Measurements from ENCODE around the gene PSMB3.
A peak's percentile ranks its signal among the peaks of the same experiment; 100 is the strongest.

PSMB3 gene

DNA sequence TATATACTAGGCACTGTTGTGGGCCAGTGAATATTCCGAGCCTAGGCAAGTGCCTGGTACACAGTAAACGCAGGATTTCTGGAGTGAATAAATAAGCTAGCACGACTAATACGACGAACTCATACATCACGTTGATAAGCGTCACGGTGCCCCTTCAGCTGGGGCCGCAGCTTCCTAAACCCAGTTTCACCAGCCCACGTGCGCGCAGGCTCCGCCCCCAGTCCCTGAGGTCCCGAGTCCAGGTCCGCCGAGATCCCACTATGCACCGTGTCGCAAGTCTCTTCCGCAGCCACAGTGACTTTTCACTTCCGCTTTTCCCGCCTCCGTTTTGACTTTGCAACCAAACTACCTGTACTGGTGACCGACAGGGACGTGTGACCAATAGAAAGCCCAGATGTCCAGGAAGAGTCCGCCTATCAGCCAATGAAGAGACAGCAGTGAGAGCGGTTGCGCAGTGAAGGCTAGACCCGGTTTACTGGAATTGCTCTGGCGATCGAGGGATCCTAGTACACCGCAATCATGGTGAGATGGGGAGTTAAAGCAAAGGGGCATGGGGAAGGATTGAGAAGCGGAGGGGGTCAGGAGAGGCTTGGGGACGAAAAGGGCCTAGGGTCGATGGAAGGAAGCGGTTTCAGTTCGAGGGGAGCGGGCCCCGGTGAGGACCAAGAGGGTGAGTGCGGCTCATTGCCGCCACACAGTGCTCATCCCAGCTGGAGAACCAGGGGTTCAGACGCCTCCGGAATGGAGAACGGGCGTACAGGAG, at the start of gene PSMB3:
TSS of gene PSMB3 (plus strand) at position 434 of the 763 bp plus-strand sequence. CDS start at position 520, 86 bp downstream.
- Histone ChIP-seq H3K36me3 (ENCODE audit: control insufficient read depth, insufficient read depth, low read length) (peaks cover 25% of the 10 kb centered on the region), H3K4me1 (ENCODE audit: control insufficient read depth, insufficient read depth, low read length) (0 out of 2 replicates have a peak, but pooled peaks cover 4% of the 10 kb centered on the region), H3K4me3 (ENCODE audit: low read depth, low read length) (peak within 1 kb of the TSS; percentile 87), H3K27ac (ENCODE audit: low read depth, low read length) (peak within 1 kb of the TSS; percentile 36; the same call in 1 of the 2 replicates), H3K27me3 (ENCODE audit: control insufficient read depth, insufficient read depth, low read length) (peaks cover 8% of the 10 kb centered on the region), H3K9me3 (ENCODE audit: control insufficient read depth, insufficient read depth, low read depth, low read length) (no peaks in the 10 kb centered on the region), H3K9ac (ENCODE audit: low read length) (peak within 1 kb of the TSS; percentile 90)

- Histone ChIP-seq H3K9me3 (ENCODE audit: control insufficient read depth, insufficient read depth, low read depth, low read length) (no peaks in the 10 kb centered on the region), H3K9ac (ENCODE audit: low read length) (peak overlapping the region; percentile 76), H3K27me3 (ENCODE audit: control insufficient read depth, insufficient read depth, low read length) (peaks cover 72% of the 10 kb centered on the region), H3K36me3 (ENCODE audit: control insufficient read depth, insufficient read depth, low read length) (0 out of 2 replicates have a peak, but pooled peaks cover 3% of the 10 kb centered on the region), H3K4me1 (ENCODE audit: control insufficient read depth, insufficient read depth, low read length) (peaks cover 44% of the 10 kb centered on the region), H3K4me3 (ENCODE audit: low read depth, low read length) (peak overlapping the region; percentile 70), H3K27ac (ENCODE audit: low read depth, low read length) (peak overlapping the region; percentile 45; the same call in 1 of the 2 replicates)
These were observed 49.4 kb upstream of the PSMB3 start for GRCh38 chr17:38702916-38703741.

- H3K27me3 ChIP-seq (ENCODE audit: control insufficient read depth, insufficient read depth, low read length): peaks cover 69% of the 10 kb centered on the region
- H3K27ac ChIP-seq (ENCODE audit: low read depth, low read length): peak overlapping the region; percentile 67; the same call in 1 of the 2 replicates
- H3K36me3 ChIP-seq (ENCODE audit: control insufficient read depth, insufficient read depth, low read length): peaks cover 4% of the 10 kb centered on the region; the same call in 1 of the 2 replicates
- H3K4me3 ChIP-seq (ENCODE audit: low read depth, low read length): peak overlapping the region; percentile 70
- H3K9ac ChIP-seq (ENCODE audit: low read length): peak overlapping the region; percentile 88
- H3K9me3 ChIP-seq (ENCODE audit: control insufficient read depth, insufficient read depth, low read depth, low read length): no peaks in the 10 kb centered on the region
- peaks cover 44% of the 10 kb centered on the region for H3K4me1 ChIP-seq (ENCODE audit: control insufficient read depth, insufficient read depth, low read length)
These were observed 48.6 kb upstream of the PSMB3 start for GRCh38 chr17:38703742-38704605.

DNA sequence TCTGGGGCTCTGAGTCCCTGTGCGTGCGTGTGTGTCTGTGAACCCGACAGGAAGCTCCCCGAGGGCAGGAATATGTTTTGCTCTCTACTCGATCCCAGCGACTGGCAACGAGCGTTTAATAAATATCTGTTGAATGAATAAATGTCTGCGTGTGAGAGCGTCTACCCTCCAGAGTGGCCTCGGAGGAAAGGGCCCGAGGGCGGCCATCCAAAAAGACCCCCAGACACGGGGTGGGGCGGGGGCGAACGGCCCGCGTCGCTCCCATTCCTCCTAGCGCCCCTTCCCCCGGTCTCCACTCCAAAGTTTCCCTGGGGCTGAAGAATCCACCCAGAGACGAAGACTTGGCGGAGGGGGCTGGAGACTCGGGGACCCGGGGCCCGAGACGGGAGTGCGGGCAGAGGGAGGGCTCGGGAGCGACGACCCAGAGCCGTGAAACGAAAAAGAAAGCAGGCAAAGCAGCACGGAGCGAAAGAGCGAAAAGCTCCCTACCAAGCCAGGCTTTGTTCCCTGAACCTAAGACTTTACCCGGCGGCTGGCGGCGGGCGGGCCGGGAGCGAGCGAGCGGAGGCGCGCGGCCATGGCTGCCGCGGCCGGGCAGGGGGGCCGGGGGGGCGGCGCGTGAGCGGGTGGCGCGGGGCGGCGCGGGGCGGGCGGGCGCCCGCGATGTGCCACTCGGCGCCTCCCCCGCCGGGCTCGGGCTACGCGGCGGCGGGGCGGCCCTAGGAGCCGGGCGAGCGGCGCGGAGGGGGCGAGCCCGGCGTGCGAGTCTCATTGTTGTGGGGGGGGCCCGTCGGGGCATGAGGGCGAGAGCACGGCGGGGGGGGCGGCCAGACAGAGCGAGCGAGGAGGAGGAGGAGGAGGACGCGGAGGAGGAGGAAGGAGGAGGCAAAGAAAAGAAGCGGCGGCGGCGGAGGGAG, 47.7 kb upstream of the PSMB3 start, which contains the start of gene MLLT6:
TSS of gene MLLT6 (plus strand) at position 668 of the 917 bp plus-strand sequence. CDS start 360 bp downstream, outside the sequence.
- peaks cover 44% of the 10 kb centered on the region for H3K4me1 ChIP-seq (ENCODE audit: control insufficient read depth, insufficient read depth, low read length)
- peaks cover 62% of the 10 kb centered on the region for H3K27me3 ChIP-seq (ENCODE audit: control insufficient read depth, insufficient read depth, low read length)
- peak within 1 kb of the TSS; percentile 88 for H3K9ac ChIP-seq (ENCODE audit: low read length)
- H3K27ac ChIP-seq (ENCODE audit: low read depth, low read length): peak within 1 kb of the TSS; percentile 67; the same call in 1 of the 2 replicates
- peak within 1 kb of the TSS; percentile 79 for H3K4me3 ChIP-seq (ENCODE audit: low read depth, low read length)
- H3K9me3 ChIP-seq (ENCODE audit: control insufficient read depth, insufficient read depth, low read depth, low read length): no peaks in the 10 kb centered on the region
- H3K36me3 ChIP-seq (ENCODE audit: control insufficient read depth, insufficient read depth, low read length): peaks cover 12% of the 10 kb centered on the region; the same call in 1 of the 2 replicates

DNA sequence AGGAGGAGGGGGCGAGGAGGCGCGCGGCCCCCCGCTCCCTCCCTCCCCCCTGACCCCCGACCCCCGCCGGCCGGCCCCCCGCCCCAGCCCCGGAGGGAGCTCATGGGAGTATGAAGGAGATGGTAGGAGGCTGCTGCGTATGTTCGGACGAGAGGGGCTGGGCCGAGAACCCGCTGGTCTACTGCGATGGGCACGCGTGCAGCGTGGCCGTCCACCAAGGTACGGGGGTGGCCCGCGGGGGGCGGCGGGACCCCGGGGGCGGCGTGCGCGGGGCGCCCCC, 47.1 kb upstream of the PSMB3 start:
- H3K4me3 ChIP-seq (ENCODE audit: low read depth, low read length): peak overlapping the region; percentile 79
- H3K27me3 ChIP-seq (ENCODE audit: control insufficient read depth, insufficient read depth, low read length): peaks cover 57% of the 10 kb centered on the region
- H3K4me1 ChIP-seq (ENCODE audit: control insufficient read depth, insufficient read depth, low read length): peaks cover 44% of the 10 kb centered on the region
- H3K9me3 ChIP-seq (ENCODE audit: control insufficient read depth, insufficient read depth, low read depth, low read length): no peaks in the 10 kb centered on the region
- H3K27ac ChIP-seq (ENCODE audit: low read depth, low read length): no peak overlapping the region
- peaks cover 12% of the 10 kb centered on the region; the same call in 1 of the 2 replicates for H3K36me3 ChIP-seq (ENCODE audit: control insufficient read depth, insufficient read depth, low read length)
- H3K9ac ChIP-seq (ENCODE audit: low read length): no peak overlapping the region

- Histone ChIP-seq H3K27me3 (ENCODE audit: control insufficient read depth, insufficient read depth, low read length) (peaks cover 52% of the 10 kb centered on the region), H3K4me1 (ENCODE audit: control insufficient read depth, insufficient read depth, low read length) (peaks cover 44% of the 10 kb centered on the region), H3K9me3 (ENCODE audit: control insufficient read depth, insufficient read depth, low read depth, low read length) (no peaks in the 10 kb centered on the region), H3K27ac (ENCODE audit: low read depth, low read length) (peak overlapping the region; percentile 6; the same call in 1 of the 2 replicates), H3K4me3 (ENCODE audit: low read depth, low read length) (peak overlapping the region; percentile 79), H3K9ac (ENCODE audit: low read length) (peak overlapping the region; percentile 65), H3K36me3 (ENCODE audit: control insufficient read depth, insufficient read depth, low read length) (peaks cover 12% of the 10 kb centered on the region; the same call in 1 of the 2 replicates)
These were observed 46.6 kb upstream of the PSMB3 start for GRCh38 chr17:38705803-38706504.

DNA sequence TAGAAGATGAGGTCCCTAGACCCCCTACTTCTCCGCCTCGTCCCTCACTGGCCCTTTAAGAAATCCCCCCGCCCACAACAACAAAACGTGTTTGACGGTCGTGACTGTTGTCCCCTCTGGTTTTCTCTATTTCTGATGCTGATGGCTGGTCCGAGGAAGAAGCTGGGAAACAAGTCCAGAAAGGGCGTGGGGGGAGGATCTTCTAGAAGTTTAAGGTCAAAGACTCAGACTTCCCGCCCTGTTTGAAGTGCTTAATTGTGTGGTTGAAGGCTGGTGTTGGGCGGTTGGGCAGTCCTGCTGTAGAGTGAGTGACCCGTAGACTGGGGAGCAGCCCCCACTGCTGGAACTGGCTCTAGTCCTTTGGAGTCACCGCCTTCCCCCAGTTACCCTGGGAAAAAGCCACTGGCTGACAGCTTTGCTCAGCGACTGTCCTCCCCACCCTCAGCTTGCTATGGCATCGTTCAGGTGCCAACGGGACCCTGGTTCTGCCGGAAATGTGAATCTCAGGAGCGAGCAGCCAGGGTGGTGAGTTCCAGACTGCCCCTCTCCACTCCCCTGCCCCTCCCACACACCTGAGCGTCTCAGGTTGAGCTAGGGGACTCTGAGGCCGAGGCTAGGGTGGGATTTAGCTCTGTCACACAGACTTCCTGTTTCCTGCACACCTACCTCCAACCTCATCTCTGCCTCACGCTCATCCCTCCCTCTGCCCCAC, 45.9 kb upstream of the PSMB3 start:
- peaks cover 45% of the 10 kb centered on the region for H3K27me3 ChIP-seq (ENCODE audit: control insufficient read depth, insufficient read depth, low read length)
- peak overlapping the region; percentile 79 for H3K4me3 ChIP-seq (ENCODE audit: low read depth, low read length)
- H3K9me3 ChIP-seq (ENCODE audit: control insufficient read depth, insufficient read depth, low read depth, low read length): no peaks in the 10 kb centered on the region
- H3K4me1 ChIP-seq (ENCODE audit: control insufficient read depth, insufficient read depth, low read length): peaks cover 43% of the 10 kb centered on the region
- H3K27ac ChIP-seq (ENCODE audit: low read depth, low read length): no peak overlapping the region
- peaks cover 15% of the 10 kb centered on the region; the same call in 1 of the 2 replicates for H3K36me3 ChIP-seq (ENCODE audit: control insufficient read depth, insufficient read depth, low read length)
- H3K9ac ChIP-seq (ENCODE audit: low read length): peak overlapping the region; percentile 65

- Histone ChIP-seq H3K36me3 (ENCODE audit: control insufficient read depth, insufficient read depth, low read length) (peaks cover 25% of the 10 kb centered on the region), H3K27ac (ENCODE audit: low read depth, low read length) (no peak overlapping the region), H3K9me3 (ENCODE audit: control insufficient read depth, insufficient read depth, low read depth, low read length) (no peaks in the 10 kb centered on the region), H3K4me3 (ENCODE audit: low read depth, low read length) (no peak overlapping the region), H3K9ac (ENCODE audit: low read length) (no peak overlapping the region), H3K4me1 (ENCODE audit: control insufficient read depth, insufficient read depth, low read length) (peaks cover 39% of the 10 kb centered on the region), H3K27me3 (ENCODE audit: control insufficient read depth, insufficient read depth, low read length) (peaks cover 36% of the 10 kb centered on the region)
These were observed 44.7 kb upstream of the PSMB3 start for GRCh38 chr17:38707678-38708351.
